Urothelium cell line (cell line): ENCODE measurements around the gene PEAR1.
"Not testable (repeated sequence)": the region's sequence is repeated elsewhere in the genome, so short reads cannot be mapped to it uniquely, and the experiment has no call there.

Experiments used
- DNase-seq: peaks from one replicate; pipeline ENCODE4 v3.0.0; 2011; ENCODE audit warnings: low spot score, mixed read lengths
- FAIRE-seq: peaks from 2 replicates; lab custom pipeline; 2011; peaks lifted over from hg19 to GRCh38; lab: Jason Lieb, UNC

The PEAR1 gene

DNA sequence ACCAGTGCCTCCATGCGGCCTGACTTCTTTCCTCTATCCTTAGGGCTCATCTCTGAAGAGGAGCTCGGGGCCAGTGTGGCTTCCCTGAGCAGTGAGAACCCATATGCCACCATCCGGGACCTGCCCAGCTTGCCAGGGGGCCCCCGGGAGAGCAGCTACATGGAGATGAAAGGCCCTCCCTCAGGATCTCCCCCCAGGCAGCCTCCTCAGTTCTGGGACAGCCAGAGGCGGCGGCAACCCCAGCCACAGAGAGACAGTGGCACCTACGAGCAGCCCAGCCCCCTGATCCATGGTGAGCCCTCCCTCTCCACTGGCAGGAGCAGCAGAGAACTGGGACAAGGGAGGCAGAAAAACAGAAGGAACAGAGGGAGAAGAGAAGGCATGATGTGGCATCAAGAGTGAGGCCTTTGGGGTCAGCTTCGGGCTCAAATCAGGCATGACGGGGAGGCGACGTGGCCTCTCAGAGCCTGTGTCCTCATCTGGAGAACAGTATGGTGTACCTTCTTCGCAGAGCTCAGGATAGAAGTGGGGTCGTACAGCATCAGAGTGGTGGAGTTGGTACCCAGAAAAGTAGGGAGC is 20.4 kb downstream of the PEAR1 start:
- FAIRE-seq (no peak), DNase-seq (no peak)

DNA sequence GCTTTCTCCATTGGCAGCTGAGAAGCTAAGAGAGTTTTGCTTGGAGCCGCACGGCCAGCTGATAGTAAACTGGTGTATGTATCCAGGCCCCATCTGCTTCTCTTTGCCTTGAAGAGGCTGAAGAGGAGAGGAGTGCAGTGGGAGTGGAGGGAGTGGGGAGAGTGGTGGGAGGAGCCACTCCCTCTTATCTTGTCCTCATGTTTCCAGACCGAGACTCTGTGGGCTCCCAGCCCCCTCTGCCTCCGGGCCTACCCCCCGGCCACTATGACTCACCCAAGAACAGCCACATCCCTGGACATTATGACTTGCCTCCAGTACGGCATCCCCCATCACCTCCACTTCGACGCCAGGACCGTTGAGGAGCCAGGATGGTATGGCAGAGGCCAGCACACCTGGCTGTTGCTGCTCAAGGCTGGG is 20.9 kb downstream of the PEAR1 start:
- FAIRE-seq (no peak), DNase-seq (no peak)

DNA sequence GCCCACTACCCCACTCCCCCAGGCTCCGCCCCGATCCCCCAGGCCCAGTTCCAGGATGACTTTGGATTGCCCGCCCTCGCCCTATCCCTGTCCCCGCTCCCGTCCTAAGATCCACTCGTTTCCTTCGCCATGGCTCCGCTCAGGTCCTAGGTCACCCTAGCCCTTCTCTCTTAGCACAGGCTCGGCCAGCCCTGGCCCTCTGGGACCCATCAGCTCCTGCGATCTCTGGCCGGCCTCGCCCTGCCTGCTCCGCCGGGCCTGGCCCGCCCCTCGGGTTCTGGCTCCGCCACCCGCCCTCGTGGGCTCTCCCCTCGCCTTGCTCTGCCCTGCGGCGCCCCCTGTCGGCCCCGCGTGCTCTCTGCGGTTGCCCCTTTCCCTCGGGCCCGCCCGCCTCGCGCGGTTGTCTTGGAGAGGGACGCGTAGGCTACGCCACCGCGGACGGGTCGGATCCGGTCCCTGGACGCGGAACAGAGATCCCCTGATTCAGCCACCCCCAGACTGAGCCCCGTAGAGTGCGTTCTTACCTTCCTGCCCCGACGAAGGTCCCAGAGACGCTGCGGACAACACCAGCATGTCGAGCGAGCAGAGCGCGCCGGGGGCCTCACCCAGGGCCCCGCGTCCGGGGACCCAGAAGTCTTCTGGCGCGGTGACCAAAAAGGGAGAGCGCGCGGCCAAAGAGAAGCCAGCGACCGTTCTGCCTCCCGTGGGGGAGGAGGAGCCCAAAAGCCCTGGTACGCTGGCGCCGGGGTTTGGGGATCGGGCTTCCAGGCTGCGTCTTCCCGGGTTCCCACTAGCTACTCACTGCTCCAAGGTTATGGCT is 26.9 kb downstream of the PEAR1 start, which contains the start of gene LRRC71:
Gene LRRC71 (plus strand): TSS at position 400 of the 820 bp plus-strand sequence. CDS start 172 bp downstream, at position 572.
- no peak for FAIRE-seq
- DNase-seq, result no peak

DNA sequence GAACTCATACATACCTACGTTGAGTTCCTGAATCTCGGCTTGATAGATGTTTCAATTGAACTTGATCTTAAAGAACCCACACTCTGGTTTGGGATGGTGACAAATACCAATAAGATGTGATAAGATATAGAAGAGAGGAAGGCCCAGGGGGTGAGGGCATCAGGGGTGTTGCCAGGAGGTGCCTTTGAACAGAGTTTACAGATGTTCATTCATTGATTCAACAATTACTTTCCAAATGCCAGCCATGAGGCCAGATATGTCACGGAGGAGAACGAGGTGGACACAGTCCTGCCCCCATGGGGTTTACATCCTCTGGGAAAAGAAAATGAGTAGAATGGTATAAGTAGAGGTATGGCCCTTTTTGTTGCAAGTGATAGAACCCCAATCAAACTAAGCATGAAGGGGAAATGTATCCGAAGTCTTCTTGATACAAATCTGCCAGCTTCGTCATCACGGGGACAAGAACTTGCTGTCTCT is 27.6 kb downstream of the PEAR1 start:
- no peak for DNase-seq

DNA sequence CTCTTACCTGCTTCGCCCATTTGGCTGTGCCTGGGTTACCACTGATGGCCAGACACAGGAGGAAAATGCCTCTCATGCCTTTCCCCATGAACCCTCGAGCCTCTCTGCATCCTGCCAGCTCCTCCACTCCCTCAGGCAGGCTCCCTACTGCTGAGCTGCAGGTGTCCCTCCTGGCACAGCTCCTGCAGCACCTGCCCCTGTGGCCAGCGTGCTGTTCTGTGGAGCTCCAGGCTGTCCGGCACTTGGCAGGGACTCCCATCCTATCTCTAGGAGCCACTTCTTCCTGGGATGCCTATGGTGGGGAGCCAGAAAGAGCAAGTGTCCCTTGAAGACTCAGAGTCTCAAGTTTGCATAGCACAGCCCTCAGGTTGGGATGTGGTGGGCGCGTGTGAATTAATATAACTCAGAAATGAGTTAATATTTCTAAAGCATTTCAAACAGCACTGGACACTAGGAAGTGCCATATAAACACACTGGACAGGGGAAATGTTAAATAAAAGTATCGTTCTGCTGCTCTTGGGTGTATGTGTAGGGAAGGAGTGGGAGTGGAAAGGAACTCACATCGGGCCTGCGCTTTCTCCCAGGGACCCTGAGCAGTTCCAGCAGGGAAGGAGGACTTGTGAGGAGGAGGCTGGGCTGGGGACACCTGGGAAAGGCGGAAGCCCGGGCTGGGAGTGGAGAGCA is 29.6 kb downstream of the PEAR1 start:
- no peak for FAIRE-seq

More for the DNA sequence above, 27.6 kb downstream of the PEAR1 start:
- no peak for FAIRE-seq

DNA sequence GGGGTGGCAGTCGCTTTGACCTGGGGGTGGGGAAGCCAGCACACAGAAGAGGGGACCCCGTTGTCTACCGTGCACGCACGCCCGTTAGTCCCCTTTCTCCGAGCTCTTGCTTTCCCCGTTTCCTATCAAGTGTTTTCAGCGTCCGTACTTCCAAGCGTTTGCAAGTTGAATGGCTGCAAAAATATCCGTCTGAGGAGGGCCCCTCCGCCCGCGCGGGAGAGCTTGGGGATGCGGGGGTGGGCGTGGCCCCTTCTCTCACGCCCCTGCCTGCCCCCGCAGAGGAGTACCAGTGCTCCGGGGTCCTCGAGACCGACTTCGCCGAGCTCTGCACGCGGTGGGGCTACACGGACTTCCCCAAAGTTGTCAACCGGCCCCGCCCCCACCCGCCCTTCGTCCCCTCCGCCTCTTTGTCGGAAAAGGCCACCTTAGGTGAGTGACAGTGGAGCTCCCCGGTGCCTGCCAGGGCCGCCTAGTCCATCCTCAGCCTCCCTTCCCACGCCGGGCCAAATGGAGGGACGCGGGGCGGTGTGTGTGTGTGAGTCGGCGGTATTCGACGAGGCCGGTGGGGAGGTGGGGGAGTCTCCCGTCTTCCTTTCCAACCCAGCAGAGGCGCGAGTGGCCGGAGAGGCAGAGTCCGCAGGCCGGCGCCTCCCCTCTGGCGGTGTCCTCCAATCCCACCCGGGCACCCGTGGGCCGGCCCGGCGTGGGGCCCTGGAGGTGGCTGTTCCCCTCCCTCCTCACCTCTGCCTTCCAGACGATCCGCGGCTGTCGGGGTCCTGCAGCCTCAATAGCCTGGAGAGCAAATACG is 30.4 kb downstream of the PEAR1 start:
- FAIRE-seq, result no peak
- DNase-seq, result no peak

More for the DNA sequence above, 29.6 kb downstream of the PEAR1 start:
- no peak for DNase-seq

DNA sequence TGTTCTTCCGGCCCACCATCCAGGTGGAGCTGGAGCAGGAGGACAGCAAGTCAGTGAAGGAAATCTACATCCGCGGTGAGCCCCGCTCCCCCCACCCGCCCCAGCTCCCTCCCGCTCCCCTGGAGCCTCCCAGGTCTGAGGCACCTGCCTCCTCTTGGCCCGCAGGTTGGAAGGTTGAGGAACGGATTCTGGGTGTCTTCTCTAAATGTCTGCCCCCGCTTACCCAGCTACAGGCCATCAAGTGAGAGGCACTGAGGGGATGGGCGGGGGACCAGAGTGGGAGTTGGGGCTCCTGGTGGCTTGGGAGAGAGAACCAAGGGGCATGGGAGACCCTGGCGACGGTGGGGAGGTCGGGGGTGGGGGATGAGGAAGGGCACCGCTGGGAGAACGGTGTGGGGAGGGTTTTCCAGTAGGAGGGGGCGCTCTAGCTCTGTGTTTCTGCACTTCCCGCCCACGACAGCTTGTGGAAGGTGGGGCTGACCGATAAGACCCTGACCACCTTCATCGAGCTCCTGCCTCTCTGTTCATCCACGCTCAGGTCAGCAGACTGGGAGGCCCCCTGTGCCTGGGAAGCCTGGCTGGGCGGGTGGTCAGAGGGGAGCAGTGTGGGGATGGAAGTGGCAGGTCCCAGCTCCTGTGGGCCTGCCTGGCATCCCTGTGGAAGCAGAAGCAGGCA is 31.1 kb downstream of the PEAR1 start:
- no peak for DNase-seq

DNA sequence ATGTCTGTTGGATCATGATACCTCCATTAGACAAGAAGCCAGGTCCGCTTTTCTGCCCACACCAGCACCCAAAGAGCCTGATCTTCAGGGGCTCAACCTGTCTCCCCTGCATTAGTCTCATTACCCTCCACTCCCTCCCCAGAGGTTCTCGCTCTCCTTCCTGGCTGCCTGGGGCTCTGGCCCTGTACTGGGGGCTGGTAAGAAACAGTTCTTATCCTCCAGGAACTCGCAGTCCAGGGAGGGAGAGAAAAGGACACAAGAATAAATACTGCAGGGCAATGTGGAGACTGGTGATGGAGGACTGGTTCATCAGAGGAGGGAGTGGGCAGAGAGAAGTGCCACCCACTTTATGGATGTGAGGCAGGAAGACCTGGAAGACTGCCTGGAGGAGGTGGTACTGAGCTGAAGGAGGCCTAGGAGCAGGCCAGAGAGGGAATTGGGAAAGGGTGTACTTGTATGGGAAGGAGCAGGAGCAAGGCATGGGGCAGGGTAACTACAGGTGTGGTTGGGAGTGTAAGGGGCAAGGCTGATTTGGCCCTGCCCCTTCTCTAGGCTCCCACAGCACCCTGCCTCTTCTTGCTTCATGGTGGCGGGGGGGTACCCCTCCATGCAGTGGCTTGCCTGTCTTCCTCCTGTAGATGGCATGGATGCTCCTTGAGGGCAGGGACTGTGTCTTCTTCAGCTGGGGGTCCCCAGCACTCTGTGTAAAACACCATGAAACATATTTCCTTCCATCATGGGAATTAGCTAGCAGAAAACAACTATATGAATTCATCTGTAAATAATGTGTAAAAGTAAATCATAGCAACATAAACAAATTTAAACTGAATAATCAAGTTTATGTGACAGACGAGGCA is 31.9 kb downstream of the PEAR1 start:
- DNase-seq (no peak), FAIRE-seq (peak; percentile 13)

More for the DNA sequence above, 31.1 kb downstream of the PEAR1 start:
- FAIRE-seq, result no peak

DNA sequence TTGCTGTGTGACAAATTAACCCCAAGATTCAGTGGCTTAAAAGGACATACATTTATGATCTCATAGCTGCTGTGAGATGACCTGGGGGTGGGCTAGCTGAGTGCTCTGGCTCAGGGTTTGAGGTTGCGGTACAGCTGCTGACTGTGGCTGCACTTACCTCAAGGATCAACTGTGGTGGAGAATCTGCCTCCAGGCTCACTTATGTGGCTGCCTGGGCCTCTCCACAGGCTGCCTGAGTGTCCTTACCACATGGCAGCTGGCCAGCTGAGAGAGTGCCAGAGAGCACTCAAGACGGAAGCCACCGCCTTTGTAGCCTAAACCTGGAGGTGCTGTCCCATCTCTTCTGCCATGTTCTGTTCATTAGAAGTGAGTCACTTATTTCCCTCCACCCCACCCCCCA is 32.7 kb downstream of the PEAR1 start:
- FAIRE-seq, result no peak
- peak; percentile 75 for DNase-seq

DNA sequence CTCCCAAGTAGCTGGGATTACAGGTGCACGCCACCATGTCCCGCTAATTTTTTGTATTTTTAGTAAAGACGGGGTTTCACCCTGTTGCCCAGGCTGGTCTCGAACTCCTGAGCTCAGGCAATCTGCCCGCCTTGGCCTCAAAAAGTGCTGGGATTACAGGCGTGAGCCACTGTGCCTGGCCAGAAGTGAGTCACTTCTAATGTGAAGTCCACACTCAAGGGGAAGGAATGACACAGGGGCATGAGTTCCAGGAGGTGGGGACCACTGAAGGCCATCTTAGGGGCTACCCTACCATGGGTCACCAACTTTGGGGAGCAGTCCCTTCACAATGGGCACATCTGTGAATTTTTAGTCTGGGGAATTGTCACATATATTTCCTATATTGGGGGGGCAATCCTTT is 33.2 kb downstream of the PEAR1 start:
- DNase-seq, FAIRE-seq: not testable (repeated sequence)

DNA sequence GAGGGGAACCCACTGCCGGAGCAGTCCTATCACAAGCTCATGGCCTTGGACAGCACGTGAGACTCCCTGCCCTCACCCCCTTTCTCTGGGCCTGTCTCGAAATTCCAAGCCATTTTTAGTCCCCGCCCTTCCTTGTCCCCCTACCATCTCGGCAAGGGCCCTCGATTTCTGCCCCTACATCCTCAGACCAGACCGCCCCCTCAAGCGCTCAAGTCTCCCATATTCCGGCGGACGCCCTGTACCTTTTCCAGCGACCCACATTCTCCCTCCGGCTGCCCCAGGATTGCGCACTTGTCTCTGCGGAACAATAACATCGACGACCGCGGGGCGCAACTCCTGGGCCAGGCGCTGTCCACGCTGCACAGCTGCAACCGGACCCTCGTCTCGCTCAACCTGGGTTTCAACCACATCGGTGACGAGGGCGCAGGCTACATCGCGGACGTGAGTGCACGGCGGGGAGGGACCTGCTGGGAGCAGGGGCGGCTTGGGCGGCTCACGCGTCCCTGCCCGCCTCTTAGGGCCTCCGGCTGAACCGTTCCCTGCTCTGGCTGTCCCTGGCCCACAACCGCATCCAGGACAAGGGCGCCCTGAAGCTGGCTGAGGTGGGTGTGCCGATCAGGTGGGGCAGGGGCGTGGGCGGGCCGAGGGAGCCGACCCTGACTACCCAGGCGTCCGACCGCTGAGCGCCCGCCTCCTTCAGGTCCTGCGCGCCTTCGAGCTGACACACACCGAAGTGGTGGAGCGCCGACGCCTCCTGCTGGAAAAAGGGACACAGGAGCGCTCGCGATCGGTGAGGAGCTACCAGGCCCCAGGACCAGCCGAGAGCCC is 33.9 kb downstream of the PEAR1 start:
- no peak for DNase-seq
- FAIRE-seq, result no peak

DNA sequence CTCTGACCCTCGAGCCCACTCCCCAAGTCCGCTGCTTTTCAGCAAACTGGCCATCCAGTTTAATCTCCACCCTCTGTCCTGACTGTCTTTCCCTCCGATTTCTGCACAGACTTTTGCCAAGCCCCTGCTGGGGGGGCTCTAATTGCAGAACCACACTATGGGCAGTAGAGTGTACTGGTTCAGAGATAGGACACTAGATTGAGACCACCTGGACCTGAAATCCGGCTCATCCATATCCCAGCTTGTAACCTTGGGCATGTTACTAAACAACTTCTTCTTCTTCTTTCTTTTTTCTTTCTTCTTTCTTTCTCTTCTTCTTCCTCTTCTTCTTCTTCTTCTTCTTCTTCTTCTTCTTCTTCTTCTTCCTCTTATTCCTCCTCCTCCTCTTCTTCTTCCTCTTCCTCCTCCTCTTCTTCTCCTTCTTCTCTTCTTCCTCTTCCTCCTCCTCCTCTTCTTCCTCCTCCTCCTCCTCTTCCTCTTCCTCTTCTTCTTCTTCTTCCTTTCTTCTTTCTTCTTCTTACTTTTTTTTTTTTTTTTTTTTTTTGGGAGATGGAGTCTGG is 34.6 kb downstream of the PEAR1 start:
- FAIRE-seq (no peak), DNase-seq (no peak)

DNA sequence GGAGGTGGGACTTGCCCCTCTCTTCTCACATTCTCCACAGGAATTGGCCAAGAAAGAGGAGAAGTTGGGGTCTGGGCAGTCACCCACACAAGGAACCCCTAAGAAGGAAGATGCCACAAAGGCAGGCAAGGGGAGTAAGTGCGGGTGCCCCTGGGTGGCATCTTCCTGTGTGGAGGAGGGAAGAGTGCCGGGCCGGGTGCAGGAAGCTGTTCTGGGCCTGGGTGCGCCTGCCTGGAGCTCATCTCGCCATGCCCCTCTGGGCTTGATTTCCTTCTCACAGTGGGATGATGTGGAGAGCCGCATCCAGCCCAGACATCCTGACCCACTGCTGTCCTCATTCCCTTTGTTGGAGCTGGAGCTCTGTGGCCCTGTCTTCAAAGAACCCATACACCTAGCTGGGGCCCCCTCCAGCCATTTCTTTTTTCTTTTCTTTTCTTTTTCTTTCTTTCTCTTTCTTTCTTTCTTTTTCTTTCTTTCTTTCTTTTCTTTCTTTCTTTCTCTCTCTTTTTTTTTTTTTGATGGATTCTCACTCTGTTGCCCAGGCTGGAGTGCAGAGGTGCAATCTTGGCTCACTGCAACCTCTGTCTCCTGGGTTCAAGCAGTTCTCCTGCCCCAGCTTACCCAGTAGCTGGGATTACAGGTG is 36.2 kb downstream of the PEAR1 start:
- FAIRE-seq, result no peak

DNA sequence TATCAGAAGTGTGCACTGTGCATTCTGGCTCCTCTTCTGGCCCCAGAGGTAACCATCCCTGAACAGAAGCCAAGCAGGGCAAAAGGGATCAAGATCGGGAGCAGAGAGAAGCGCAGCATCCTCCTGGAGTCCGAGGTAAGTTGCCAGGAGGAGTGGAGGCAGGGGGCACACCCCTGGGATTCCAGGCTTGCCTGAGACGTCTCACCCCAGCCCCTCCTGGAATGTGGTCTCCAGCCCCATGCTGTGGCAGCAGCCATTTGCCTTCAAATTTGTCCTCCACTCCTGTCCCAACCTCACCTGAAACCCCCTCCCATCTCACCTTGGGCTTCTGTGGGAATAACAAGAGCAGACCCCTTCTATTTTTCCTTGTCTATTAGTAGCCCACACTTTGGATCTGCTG is 37.0 kb downstream of the PEAR1 start:
- FAIRE-seq, result no peak
- DNase-seq, result no peak

More for the DNA sequence above, 36.2 kb downstream of the PEAR1 start:
- DNase-seq, result no peak

DNA sequence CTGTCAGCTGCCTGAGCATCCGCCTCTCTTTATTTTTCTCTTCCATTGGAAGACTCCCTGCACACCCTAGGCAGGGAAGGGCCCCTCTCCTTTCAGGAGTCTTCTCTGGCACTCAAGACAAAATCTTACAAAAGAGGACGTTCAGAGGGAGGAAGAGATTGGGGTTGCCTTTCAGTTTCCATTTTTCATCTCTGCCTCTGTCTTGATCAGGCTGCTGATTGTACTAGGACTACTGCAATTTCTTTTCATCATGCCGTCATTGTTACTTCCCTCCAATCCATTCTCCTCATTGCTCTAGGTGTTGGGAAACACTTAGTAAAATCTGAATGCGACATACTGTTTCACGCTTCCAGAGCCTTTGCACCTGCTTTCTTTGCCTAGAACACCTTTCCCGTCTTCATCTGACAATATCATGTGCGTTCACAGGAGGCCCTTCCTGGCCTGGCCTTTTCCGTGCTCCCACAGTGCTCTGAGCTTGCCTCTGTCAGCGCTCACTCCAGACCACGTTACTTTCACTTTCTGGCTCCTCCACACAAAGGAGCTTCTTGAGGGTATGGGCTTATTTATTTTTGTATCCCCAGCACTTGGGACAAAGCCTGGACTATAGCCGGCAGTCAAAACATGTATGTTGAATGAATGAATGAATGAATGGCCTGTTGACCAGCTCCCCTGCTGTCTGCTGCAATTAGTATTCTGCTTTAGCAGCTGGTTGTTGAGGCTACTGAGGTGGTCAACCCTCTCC is 37.9 kb downstream of the PEAR1 start:
- DNase-seq, result no peak
- FAIRE-seq, result no peak

DNA sequence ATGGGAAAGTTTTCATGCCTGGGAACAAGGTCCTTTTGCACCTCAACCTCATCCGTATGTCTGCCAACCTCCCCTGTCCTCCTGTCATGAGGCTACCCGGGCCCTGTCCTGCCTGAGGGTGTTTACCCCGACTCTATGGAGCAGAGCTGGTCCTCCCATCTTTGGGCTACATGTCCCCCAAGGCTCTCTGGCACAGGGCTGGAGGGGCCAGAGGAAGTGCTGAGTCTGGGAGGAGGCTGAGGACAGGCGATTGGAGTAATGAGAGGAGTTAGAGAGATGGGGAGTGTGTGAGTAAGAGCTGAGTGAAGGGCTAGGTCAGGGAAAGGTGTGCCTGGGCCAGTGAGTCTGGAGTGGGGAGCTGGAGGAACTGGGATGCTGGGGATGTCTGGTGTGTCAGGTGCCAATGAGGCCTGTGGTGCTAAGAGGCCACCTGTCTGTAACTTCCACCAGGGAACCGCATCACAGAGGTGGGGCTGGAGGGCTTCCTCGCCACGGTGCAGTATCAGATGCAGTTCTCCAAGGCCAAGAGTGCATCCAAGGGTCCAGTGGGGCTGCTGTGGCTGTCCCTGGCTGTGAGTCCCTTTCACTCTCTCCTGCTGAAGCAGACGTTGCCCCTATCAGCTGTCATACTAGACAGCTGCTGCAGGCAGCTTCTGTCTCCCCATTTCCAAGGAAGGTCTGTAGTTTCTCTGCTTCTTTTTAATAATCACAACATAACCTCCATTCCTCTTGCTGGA is 38.6 kb downstream of the PEAR1 start:
- no peak for DNase-seq
- no peak for FAIRE-seq
